ENCODE data around the gene TRPV2.

- TF ChIP-seq TAF1 (IDR thresholded peaks at IDR 0.05; ENCODE audit: borderline replicate concordance, low read depth, low read length) (no peak), POLR2A (IDR thresholded peaks at IDR 0.05; ENCODE audit: low read depth, low read length) (no peak), POLR2AphosphoS5 (IDR thresholded peaks at IDR 0.05; ENCODE audit: low read depth, low read length) (no peak)
These were observed 30.8 kb upstream of the TRPV2 start for GRCh38 chr17:16384557-16384956.
